NOMO-1 treated with dmso at 0.1 percent for 144 hours (cell line): ENCODE data around the gene PRDM1.
"Not testable (repeated sequence)": the region's sequence is repeated elsewhere in the genome, so short reads cannot be mapped to it uniquely, and the experiment has no call there.

Source experiments
- DNase-seq: peaks from one replicate; lab custom pipeline; 2025; ENCODE audit not compliant: unreplicated experiment; lab: John Stamatoyannopoulos, UW

The PRDM1 gene

DNA sequence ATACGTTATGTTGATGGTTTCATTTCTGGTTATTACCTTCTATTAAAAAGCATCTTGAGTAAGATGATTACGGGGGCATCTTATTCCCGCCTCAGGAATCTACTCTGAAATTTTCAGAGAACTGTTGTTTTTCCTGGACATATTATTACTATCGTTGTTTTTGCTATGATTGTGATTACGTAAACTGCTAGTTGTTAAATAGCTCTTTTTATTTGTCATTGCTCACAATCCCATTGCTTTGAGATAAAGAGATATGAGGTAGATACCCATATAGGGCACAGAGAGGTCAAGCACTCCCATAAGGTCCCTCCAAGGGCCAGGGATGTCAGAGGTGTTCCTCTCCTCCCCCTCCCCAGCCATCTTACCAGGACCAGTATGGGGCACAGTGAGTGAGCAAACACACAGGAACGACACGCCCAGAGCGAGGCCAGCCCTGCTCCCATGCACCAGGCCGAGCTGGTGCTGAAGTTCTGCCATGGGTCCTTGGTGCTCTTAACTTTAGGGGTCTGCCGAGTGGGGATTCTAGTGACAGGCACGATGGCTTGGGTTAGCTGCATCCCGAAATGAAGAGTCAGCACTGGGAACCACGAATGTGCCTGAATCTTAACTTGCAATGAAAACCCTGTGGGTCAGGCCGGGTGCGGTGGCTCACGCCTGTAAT lies 49.9 kb downstream of the PRDM1 start:
- DNase-seq: no peak

DNA sequence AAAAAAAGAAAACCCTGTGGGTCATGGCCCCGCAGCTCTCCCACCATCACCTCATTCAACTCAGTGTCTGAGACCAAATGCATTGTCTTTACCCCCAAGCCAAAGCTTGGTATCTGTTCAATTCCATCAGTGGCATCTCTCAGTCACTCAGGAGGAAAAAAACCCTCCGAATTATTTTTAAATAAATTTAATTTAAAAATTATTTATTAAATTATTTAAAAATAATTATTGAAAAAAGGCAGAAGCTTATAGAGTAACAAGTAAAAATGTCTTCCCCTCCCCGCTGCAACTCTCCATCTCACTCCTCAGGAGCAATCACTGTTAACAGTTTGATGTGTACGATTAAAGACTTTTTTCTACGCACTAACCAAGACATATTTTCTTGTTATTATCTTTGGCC lies 50.7 kb downstream of the PRDM1 start:
- DNase-seq: no peak

DNA sequence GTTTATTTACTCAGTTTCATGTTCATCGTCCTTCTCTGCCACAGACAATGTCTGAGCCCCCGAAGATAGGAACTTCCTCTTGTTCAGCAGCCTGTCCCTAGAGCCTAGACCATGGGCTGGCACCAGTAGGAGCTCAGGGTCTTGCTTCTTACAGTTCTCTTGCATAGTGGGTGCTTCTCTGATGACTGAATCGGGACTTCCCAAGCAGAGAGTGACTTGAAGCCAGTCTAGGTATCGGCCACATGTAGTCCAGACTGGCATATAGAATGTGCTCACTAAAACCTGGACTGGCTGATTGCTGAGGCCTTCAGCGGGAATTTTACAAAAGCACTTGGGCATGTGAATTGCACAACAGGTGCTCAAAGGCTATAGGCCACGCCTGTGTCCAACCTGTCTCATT lies 52.0 kb downstream of the PRDM1 start:
- no peak for DNase-seq

DNA sequence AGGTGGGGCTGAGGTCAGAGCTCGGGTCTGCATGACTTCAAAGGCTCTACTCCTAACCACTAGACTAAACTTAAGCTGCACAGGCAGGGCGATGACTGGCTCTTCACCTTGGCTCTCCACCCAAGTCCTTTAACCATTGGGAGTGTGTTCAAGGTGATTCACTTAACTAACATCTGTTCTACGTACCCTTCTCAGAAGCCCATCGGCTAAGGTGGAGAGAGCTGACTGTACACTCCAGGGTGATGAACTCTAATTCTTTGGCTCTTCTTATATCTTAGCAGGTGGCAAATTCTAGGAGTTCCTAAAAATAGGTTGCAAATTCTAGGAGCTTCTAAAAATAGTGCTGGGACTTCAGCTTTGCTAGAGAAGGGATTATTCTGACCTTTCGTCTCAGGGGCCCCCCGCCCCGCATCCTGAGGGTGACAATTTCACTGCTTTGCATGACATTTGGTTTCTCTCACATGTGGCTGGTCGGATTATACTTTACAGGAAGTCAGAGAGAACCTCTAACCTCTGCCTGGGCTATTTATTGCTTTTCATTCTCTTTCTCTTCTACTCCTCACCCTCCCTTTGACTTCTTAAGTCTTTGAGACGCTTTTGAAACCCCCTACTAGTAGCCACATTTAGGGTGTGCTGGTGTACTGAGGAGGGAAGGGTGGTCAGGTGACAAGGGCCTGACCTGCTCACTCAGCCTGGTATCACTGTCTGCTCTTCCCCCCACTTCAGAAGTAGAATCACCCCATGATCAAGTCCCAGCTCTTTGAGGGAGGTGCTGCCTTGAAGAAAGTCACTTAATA lies 55.5 kb downstream of the PRDM1 start:
- no peak for DNase-seq

DNA sequence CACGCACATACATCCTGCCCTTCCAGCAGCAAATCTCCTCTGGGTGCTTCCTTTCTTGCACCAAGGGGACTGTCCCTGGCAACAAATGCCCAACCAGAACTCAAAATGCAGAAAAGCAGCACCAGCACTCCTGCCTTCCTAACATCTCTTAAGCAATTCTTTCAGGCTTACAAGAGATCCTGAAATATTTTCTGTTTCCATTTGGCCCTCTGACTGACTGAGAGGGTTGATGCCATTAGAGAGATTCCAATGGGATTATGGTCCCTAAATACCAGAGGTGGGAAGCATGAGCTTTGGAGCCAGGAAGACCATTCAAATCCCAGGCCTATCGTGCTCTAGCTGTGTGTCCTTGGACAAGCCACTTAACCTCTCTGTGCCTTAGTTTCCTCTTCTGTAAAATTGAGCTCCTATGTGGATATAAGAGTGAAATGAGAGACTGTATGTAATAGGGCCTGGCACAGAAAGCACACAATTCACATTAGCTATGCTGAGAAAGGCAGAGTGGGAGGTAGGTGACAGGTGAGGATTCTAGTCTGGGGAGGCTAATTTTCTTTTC lies 56.8 kb downstream of the PRDM1 start:
- no peak for DNase-seq

DNA sequence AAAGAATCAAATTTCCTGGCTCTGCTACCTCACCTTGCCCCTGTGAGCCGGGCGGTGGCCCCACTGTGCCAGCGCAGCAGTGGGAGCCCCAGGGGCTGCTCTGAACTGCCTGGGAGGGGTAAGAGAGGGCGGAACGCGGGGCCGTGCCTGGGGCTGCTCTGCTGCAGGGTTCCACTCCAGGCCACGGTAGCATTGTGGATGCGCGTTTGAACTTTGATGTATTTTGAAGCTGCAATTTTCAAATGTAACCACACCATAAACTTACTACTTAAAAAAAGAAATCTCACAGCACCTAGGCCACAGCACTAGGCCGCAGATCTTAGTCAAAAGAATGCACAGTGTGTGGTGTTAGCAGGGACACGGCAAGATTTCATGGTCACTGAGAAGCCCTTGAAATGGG lies 57.5 kb downstream of the PRDM1 start:
- no peak for DNase-seq

DNA sequence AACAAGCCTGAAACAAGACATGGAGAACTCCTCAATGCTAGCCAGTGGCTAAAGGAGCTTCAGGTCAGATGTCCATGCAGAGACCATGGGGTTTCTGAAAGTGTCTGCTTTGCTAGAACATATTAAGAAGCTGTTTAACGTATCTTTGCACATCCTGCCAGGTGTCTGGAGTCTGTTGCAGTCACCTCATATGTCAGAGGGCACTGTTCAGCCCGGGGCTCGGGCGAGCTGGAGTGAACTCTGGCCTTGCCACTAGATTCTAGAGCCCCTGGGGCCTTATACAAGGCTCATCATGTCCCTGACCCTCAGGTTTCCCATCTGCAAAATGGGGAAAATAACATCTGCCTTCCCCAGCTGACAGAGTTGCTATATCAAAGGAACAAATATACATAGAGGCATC lies 59.0 kb downstream of the PRDM1 start:
- no peak for DNase-seq

DNA sequence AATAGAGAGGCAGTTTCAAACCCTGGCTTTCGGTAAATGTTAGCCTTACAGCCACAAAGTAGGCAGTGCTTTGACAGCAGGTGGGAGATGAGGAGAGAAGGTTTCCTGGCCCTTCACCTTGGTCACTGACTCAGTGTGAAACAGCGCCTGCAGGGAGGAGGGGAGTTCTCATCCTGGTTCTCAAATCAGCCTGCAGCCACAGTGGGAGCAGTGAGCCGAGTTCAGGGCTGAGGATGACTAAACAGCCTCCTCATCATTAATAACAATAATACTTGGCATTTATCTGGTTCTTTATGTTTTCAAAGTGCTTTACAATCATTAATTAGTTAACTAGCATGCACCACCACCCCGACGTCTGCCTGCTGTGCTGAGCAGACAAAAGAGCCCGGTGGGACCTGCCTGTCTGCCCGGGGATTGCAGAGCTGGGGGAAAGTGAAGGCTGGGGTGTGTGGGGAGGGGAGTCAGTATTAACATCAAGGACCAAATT lies 59.6 kb downstream of the PRDM1 start:
- no peak for DNase-seq

DNA sequence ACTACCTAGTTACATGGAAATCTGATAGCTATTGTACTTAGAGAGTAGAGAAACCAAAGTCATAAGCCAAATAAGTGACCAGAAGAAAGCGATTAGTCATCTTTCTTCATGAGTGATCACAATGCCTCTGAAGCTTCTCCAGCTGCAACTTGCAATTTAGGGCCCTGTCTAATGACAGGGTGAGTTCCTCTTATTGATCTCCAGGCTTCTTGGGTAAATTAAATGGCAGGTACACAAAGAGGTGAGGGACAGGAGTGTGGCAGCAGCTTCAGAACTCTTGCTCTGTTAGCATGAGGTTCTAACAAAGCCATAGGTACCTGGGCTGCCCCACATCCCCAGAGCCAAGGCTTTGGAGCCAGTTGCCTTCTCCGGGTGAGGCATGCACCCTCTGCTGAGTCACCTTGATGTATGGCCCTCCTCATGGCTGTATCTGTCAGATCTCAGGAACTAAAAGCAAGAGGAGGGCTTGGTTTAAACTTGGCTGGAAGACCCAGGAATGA lies 60.8 kb downstream of the PRDM1 start:
- DNase-seq: peak; percentile 32

DNA sequence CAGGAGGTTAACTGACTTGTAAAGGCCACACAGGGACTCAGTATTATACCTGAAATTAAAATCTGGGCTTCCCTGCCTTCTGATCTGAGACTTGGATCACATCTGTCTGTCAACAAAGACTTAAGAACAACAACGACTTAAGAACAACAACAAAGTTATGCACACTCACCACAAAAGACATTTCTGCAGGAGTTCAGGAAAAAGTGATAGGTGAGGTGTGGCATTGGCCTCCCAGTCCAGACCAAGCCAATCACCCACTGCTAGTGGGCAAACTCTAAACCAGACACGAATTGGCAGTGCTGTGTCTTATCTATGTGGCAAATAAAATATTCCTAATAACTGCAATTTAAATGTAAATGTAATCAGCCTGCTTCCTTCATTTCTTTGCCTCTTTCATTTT lies 61.3 kb downstream of the PRDM1 start:
- DNase-seq: no peak

DNA sequence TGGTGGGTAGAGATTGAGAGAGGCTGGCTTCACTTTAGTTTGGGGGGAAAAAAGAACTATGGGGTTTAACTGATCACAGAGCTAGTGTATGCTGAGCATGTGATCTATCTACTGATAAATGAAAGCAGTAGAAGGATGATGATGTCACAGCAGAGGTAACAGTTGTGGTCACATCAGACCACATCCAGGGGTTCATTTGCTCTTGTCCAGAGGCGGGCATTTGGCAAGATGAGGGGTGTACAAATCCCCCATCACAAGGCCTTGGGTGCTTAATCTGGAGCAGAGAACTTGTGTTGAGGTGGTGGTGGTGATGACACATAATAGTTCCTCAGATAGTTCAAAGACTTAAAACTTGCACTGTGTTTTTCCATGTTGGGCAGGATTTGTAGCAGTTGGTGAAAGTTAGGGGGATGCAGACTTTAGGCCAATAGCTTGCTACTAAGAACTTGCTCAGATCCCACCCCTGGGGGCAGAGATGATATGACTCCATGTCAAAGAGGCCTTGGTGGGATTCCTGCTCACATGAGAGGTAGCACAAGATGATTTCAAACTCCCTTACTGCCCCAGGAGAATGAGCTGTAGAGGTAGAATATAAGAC lies 63.4 kb downstream of the PRDM1 start:
- DNase-seq: no peak

DNA sequence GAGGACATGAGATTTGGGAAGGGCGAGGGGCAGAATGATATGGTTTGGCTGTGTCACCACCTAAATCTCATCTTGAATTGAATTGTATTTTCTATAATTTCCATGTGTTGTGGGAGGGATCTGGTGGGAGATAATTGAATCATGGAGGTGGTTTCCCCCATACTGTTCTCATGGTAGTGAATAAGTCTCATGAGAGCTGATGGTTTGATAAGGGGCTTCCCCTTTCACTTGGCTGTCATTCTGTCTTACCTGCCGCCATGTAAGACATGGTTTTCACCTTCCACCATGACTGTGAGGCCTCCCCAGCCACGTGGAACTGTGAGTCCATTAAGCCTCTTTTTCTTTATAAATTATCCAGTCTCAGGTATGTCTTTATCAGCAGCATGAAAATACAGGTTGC lies 66.3 kb downstream of the PRDM1 start:
- not testable (repeated sequence) for DNase-seq

DNA sequence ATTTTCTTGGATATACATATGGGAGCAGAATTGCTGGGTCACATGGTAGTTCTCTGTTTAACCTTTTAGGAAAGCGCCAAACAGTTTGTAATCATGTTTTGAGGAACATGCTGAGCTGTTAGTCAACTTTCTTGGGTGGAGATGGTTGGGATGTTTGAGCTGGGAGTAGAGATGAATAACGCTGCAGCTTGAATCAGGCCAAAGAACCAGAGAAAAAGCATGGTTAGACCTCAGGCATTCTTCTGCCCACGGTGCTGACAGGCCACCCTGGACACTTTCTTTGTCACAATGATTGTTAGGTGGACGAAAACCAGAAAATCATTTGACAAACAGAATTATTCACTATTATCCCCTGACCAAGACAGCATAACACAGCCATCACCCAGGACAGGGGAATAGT lies 66.8 kb downstream of the PRDM1 start:
- DNase-seq: no peak

DNA sequence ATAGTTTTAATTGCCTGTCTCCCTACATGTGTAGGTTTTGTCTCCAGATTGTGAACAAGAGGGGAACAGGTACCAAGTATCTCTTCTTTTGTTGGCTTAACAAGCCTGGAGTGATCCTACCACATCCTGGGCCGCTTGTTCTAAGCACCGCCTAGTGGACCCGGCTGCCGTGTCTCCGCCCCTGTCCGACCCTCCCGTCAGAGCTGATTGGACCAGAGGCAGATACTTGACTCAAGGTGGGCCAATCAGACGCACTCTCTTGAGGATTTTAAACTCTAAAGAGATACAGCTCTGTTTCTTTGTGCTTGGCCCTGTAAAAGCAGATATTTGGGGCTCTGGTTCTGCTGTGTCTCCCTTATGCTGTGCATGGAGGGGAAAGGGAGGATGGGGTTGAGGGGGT lies 68.2 kb downstream of the PRDM1 start:
- no peak for DNase-seq

DNA sequence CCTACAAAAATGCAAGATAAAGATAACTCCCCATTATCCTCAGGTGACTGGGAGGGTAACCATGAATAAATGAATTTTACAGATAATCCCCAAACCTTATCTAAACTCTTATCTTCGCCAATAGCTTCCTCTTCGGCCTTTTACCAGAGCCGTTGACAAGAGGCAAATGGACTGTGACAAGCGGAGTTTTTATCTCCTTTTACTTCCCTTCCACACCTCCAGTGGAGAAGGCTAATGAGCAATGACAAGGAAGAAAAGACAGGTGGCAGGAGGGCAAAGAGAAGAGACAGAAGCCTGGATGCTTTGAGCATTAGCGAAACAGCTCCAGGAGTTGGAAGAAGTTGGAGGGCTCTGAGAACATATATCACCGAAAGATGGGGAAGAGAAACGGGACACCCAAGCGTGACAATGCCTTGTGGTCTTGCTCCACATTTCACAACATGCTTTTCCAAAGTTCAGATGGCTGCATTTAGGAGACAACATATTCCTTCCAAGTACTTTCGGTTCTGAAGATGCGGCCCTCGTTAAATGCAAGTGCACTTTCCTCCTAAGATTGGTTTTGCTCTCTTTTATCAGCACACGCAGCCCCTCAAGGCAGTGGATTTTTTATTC lies 69.2 kb downstream of the PRDM1 start:
- peak; percentile 72 for DNase-seq

DNA sequence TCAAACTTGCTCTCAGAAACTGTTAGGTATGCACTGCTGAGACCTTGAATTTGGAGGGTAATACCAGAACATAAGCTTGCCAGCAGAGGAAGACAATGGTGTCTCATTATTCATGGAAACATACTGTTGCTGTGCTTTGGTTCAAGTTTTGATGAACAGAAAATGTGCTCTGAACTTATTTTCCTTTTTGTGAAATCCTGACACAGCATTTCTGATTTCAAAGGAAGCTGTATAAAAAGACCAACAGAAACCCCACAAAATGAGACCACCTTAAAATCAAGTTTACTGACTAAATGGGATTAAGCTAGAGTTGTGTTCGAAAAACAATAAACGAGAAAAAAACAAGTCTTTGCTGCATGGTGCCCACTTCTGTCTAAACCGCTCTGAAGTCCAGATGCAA lies 70.3 kb downstream of the PRDM1 start:
- no peak for DNase-seq

DNA sequence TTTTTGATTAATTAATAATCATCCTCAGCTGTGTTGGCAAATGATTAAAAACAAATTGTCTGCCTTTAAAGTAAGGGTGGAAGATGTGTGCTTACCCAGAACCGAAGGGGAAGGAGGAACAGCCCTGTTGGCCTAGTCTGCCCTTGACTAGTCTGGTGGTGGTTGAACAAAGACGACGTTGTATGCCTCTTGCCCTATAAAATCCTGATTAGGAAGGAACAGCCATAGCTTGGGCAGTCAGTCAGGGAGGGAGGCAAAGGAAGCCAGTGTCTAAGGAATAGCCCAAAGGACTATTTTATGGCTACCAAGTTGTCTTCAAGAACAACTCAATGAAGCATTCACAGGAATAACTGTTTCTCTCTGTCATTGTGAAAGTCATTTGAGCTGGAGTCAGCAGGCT lies 70.7 kb downstream of the PRDM1 start:
- DNase-seq: no peak

DNA sequence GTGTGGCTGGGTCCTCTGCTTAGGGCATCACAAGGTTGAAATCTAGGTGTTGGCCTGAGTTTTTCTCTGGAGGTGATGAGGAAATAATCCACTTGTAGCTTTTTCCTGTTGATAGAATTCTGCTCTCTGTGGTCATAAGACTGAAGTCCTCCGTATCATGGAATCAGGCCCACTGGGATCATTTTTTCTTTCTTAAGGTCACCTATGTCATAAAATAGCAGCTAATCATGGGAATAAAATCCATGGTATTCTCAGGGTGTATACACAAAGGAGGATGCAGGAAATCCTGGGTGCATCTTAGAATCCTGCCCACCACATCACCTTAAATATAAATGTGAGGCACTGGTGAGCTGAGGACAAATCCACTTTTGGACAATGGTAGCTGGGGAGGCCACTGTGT lies 72.7 kb downstream of the PRDM1 start:
- no peak for DNase-seq
